PC-9 (cell line): Measurements from ENCODE around the gene SUN1.

Experiments used
- EZH2 ChIP-seq: fragments of 200-600 bp; sonication (generic); IDR thresholded peaks from 2 replicates; pipeline ENCODE4 v1.8.0; 2017; ENCODE audit warnings: antibody characterized with exemption, low read depth
- TF ChIP-seq, protein P1 (sequence below): fragments of 200-600 bp; sonication (generic); conservative IDR thresholded peaks from 2 replicates; pipeline ENCODE4 v1.6.1; 2017; ENCODE audit warnings: mixed run types, antibody characterized with exemption, mild to moderate bottlenecking, moderate library complexity

DNA sequence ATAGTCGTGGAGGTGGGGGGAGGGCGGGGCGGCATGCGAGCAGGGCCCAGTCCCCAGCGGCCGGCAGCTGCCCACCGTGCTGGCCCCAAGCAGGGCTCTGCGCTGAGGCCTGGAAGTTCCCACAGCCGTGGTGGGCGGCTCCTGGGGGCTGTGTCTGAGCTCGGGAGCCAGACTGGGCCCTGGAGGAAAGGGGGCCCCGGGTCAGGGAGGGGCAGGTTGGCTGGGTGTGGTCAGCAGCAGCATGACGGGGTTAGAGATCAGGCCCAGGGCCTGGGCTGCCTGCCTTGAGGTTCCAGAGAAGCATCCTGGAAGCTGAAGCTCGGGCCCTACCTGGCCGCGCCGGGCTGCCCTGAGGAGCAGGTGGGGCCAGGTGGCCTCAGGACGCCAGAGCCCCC is 66.2 kb downstream of the SUN1 start:
- TF ChIP-seq, protein P1, sequence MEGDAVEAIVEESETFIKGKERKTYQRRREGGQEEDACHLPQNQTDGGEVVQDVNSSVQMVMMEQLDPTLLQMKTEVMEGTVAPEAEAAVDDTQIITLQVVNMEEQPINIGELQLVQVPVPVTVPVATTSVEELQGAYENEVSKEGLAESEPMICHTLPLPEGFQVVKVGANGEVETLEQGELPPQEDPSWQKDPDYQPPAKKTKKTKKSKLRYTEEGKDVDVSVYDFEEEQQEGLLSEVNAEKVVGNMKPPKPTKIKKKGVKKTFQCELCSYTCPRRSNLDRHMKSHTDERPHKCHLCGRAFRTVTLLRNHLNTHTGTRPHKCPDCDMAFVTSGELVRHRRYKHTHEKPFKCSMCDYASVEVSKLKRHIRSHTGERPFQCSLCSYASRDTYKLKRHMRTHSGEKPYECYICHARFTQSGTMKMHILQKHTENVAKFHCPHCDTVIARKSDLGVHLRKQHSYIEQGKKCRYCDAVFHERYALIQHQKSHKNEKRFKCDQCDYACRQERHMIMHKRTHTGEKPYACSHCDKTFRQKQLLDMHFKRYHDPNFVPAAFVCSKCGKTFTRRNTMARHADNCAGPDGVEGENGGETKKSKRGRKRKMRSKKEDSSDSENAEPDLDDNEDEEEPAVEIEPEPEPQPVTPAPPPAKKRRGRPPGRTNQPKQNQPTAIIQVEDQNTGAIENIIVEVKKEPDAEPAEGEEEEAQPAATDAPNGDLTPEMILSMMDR: no peak
- no peak for TF ChIP-seq EZH2
